HG02642 (cell line): ENCODE data around the gene SCUBE3.

ENCODE experiments used
- ATAC-seq: cut with Tn5 transposase; IDR thresholded peaks from one replicate; pipeline ENCODE4 v1.9.1; 2021; ENCODE audit warnings: mild to moderate bottlenecking; ENCODE audit not compliant: unreplicated experiment, poor library complexity

The SCUBE3 gene

DNA sequence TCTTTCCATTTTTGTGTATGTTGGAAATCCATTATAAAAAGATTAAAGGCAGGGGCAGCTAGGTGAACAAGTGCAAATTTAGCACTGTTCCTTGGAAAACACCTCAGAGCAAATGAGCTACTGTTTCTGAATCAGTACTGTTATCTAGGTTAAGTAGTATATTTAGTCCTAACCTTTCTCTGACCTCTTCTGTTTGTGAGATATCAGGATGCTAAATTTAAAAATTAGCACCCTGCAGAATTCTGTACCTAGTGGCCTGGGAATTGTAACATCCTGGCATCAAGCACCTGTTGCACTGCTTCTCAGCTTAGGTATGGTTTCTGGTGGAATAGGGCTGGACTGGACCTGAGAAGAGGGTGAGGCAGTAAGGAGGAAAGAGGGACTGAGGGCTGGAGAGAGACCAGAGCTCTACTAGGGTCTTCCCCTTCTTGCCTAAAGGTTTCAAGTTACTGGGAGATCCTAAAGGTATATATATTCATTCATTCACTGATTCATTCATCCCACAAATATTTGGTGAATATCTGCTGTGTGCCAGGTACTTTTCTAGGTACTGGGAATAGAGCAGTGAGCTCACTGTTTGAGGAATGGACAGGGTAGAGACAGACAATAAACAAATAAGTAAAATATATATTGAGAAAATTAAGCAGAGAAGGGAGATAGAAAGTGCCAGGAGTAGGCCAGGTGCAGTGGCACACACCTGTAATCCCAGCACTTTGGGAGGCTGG, 51.0 kb downstream of the SCUBE3 start:
- ATAC-seq, result no peak

DNA sequence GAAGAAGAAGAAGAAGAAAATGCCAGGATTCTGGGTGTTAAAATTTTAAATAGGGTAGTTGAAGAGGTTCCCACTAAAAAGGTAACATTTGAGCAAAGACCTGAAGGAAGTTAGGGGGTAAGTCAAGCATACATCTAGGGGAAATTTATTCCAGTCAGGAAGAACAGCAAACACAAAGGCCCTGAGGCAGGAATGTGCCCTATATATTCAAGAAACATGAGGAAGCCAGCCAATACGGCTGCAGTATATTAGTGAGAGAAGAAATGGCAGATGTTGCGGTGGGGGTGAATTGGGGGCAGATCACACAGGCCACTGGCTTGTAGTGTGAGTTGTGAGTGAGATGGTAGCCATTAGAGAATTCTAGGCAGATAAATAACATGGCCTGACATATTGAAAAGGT, 51.8 kb downstream of the SCUBE3 start:
- ATAC-seq, result no peak

DNA sequence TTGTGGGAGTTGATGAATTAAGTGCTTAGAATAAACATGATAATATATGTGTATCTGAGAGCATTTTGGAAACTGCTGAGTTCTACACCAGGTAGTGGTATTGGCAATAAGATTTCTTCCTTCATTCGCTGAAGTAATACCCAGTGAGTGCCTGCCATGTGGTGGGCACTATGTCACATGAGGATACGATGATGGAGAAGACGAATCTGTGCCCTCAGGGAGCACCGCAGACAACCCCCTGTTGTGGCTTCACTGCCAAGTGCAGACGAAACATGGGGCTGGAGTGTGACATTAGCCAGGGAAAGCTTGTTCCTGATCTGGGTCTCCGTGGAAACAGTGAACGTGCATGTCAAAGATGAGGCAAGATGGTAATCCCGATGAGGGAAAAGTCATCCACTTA, 53.7 kb downstream of the SCUBE3 start:
- no peak for ATAC-seq

DNA sequence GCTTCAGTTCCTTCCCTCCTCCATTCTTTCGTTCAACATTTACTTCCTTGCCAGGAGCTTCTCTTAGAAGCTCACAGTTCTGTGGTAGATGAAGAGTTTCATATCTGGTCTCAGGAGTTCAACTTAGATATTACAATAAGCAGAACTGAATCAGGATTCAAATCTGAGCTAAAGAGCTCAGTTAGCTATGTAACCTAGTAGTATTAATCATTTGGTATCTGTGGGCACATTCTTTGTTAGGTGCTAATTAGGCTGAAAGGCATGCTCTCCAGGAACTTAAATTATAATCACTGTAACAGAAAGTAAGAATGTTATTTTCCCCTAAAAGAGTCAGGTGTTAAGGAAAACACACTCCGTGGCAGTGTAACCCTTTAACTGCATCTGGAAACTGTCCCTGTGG, 54.1 kb downstream of the SCUBE3 start:
- ATAC-seq, result no peak

DNA sequence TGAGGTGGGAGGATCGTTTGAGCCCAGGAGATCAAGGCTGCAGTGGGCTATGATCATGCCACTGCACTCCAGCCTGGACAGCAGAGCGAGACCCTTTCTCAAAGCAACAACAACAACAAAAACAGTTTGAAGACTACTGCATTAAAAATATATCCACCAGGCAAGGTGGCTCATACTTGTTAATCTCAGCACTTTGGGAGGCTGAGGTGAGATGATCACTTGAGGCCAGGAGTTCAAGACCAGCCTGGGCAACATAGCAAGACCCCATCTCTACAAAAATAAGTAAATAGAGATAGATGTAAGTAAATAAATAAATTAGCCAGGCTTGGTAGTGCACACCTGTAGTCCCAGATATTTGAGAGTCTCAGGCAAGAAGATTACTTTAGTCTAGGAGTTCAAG, 58.2 kb downstream of the SCUBE3 start:
- ATAC-seq, result no peak

DNA sequence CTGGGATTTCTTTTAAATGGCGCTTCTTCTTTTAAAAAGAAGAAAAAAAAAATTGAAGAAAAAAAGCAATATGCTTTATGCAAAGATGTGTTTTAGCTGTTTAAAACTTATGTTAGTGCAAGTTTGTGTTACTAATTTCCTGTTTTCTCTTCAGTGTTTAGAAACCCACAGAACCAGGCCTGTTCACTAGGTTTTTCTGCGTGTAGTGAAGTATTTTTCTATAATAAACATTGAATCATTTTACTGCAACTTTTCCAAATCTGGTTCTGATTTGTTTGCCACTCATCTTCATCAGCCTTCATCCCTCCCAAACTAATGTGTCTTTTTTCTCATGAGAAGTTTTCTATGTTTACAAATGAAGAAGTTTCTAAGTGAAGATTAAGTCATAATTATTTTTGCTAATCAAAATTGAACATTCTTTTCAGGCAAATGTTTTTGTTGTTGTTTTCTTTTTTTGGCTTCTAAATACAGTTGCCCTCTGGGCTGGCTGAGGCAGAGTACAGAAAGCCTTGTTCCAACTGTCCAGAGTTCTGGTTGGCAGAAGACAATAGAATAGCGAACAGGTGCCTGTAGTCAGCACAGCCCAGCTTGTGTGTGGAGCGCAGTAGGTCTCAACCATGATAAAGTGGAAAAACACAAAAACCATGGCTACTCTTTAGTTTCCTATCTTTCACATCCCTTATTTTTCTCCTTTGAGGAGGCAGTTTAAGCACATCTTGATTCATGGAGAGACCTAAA, 60.2 kb downstream of the SCUBE3 start:
- no peak for ATAC-seq

DNA sequence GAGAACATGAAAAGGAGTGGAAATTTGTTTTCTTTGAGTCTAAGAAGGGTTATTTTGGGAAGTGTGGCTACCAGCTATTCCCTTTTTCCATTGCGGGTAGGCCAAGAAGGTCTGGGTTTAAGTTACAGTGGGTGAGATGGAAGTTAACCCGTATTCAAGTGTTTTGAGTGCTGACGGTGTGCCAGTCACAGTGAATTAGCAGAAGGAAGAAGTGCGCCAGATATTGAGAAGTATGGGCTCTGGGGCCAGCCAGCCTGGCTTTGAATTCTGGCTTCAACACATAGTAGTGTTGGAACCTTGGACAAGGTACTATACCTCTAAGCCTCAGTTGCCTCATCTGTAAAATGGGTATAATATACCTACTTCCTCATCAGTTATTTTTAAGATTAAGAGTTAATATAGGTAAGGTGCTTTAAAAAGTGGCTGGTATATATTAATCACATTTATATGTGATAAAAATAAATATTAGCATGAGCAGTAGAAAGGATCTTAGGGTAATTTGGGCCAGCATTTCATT, 62.0 kb downstream of the SCUBE3 start:
- no peak for ATAC-seq

DNA sequence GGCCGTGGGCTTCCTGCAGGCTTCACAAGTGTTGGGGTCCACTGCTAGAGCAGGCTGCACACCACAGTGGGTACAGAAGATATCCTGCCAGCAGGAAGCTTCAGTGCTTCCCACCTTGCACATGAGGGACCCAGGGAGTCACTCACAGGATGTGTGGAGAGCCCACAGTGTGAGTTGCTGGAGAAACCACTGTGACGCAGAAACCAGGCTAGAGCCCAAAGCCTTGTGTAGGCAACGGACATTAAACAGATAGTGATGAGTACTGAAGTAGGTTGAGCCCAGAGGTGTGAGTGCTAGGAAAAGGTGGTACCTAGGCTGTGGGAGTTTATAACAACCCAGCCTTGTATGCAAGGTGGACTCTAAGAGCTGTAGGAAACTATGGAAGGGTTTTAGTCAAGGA, 65.0 kb downstream of the SCUBE3 start:
- ATAC-seq, result no peak

DNA sequence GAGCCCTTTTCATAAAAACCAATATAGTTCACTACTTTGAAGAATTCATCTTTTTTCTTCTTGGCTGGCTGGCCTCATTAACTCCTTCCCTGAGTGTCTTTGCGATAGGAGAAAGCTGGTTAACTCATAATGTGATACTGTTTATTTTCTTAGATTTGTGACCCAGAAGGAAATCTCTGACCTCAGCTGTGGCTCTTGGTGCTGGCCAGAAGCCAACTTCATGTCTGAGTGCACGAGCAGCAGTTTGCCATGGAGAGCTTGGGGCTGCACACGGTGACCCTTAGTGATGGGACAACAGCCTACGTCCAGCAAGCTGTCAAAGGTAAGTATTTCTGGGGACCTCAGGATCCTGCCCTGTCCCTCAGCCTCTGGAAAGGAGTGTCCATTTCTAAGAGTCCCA, 67.1 kb downstream of the SCUBE3 start:
- ATAC-seq, result no peak

DNA sequence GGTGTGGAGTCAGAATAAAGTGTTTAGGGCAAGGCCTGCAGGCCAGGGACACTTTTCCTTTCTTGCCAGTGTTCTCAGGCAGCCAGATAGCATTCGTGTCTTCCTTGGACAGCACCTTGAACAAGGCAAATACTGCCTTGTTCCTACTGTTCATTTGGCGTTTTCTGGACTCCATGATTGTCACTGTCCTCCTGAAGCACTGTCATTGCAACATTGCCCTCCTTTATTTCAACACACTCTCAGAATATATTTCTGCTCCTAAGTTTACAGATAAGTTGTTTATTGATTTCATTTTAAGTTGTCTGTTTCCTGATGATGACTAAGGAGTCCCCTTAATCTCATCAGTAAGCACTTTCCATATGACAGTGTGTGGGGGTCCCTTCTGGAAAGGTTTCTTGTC, 68.7 kb downstream of the SCUBE3 start:
- no peak for ATAC-seq

DNA sequence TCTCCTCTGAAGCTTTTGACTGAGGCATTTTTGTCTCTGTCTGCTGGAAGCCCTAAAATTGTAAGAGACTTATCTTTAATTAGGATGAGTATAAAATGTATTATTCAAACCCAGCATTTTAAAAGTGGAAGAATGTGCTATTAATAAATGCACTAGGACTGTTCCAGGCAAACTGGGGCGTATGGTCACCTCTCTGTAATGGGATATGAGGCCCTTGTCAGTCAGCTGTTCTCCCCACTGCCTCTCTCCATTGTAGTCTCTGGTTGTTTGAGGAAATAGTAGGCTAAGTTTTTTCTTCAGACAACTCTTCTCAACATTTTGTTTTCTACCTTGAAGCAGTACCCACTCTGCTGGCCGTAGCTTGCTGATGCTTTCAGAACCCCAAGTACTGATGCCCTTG, 69.6 kb downstream of the SCUBE3 start:
- ATAC-seq, result no peak

DNA sequence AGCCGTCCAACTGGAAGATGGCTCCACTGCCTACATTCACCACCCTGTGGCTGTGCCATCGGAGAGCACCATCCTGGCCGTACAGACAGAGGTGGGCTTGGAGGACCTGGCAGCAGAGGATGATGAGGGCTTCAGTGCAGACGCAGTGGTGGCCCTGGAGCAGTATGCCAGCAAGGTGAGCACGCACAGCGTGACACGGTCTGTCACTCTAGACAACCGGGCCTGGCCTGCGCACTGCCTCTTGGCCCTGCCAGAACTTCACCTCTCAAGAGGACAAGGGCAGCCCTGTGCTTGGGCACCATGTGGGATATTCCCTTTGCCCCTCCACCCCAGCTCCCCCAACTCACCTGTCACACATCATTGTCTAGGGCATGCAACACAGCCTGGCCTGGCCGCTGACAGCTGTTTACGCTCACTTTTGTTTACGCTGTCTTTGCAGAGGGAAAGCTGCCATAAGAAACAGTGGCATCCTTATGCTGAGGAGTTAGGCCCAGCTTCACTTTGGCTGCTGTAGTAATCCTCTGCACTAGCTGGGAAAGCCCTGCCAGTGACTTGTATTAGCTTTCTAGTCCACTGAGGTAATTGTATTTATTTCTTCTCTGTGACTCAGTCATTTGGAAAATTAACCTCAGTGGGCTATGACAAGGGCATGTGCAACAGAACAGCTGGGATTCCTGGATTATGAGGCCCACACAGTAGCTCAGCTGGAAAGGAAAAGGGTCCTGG, 74.1 kb downstream of the SCUBE3 start:
- ATAC-seq, result no peak

DNA sequence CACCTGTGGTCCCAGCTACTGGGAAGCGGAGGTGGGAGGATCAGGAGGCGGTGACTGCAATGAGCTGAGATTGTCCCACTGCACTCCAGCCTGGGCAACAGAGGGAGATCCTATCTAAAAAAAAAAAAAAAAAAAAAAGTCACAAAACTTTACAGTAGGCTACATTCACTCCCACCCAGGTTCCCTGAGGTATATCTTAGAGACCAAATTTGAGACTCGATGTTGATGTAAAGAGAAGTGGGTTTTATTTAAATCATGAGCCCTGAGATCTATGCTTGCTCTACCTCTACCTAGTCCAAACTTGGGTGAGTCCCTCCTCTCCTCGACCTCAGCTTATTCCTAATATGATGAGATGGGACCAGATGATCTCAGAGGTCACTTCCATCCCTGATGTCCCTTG, 75.1 kb downstream of the SCUBE3 start:
- no peak for ATAC-seq

DNA sequence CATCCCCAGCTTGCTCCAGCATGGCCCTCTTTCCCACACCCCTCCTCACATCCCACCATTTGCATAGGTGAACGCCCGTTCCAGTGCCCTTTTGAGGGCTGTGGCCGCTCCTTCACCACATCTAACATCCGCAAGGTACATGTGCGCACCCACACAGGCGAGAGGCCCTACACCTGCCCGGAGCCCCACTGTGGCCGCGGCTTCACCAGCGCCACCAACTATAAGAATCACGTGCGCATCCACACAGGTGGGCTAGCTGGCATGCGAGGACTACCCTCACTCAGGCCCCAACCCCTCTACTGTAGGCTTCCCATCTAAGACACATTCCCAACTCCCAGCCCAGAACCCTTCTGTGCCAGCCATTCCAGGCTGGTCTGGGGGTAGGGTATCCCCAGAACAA, 77.7 kb downstream of the SCUBE3 start:
- no peak for ATAC-seq

DNA sequence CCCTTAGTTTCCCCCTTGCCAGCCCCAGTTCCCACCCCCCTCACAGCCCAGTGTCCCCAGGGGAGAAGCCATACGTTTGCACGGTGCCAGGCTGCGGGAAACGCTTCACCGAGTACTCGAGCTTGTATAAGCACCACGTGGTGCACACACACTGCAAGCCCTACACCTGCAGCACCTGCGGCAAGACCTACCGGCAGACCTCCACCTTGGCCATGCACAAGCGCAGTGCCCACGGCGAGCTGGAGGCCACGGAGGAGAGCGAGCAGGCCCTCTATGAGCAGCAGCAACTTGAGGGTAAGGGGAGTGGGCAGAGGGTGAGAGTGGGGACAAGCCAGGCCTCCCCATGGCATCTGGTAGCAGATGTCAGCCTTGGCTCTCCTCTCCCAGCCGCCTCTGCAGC, 78.7 kb downstream of the SCUBE3 start:
- ATAC-seq, result no peak

DNA sequence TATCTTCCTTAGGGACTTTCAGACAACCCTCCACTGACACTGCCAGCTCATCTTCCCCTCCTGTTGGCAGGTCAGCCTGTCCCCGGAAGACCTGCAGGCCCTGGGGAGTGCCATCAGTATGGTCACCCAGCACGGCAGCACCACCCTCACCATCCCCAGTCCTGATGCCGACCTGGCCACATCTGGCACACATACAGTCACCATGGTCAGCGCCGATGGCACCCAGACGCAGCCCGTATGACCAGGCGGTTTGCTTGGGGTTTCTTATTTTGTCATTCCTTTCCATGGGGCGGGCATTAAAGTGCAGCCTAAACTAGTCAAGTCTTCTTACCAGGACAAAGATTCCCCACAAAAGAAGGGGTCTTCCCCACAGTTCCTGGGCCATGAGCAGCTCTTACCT, 79.9 kb downstream of the SCUBE3 start:
- ATAC-seq, result no peak

DNA sequence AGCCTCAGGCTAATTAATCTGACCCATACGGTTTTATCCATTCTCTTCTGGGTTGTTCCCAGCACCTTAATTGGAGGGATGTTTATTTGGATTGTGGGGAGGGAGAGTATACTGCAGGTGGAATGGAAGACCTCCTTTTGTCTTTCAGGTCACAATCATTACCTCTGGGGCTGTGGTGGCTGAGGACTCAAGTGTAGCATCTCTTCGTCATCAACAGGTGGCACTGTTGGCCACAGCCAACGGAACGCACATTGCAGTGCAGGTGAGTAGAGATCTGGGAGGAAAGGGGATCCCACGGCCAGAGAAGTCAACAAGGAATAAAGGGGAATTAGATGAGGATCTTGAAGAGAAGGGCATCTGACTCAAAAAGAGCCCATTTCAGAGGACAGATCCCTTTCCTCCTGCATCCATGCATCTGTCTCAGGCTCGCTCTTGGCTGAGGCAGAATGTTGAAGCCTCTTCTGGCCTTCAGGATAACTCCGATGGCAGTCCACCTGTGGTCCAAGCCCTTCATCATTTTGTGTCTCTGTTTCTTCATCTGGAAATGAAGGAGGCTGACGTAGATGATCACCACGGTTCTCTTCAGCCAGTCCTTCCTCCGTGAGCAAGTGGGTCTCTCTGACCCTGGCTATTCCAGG, 80.7 kb downstream of the SCUBE3 start:
- ATAC-seq, result peak; percentile 29

DNA sequence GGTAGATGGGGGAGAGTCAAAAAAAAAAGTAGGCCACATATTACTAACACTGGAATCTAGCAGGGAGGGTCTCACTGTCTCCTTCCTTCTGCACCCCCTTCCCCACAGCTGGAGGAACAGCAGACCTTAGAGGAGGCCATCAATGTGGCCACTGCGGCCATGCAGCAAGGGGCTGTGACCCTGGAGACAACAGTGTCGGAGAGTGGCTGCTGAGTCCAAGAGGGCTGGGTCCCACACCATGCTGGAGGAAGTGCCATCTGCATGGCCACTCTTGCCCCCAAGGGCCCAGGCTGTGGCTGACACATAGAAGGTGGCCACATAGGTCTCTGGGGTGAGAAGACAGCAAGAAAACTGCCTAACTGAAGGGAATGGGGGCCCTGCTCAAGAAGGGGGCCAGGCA, 81.3 kb downstream of the SCUBE3 start:
- ATAC-seq, result no peak

DNA sequence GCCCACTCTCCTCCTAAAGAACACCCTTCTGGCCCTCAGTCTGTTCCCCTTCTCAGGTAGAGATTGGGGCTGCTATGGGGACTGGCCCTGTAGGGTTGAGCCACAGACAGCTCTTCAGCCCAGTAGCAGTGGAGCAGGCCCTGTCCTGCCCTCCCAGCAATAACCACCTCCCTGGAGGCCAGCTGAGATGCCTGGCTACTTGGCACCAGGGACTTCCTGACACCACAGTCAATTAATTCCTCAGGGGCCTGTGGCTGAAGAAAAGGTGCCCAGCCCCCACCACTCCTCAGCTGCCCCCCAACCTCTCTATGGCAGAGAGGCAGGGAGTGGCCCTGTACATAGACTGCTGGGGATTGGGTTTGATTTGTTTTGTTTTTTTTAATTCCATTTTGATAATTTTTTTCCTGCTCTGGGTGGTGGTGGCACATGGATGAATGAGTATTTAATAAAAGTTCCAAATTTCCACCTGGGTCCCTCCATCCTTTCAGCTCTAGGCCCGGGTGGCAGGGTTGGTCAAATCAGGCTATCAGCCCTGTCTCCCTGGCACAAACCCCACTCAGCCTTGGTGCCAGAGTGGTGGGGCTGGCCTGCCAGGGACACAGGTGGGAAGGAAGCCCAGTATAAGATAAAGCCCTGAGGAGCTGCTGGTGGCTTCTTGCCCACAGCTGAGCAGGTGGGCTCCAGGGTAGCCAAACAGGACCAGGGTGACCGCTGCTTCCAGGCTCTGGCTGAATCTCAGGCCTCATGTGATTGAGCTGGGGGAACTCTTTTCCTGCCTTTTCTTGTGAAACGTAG, 82.0 kb downstream of the SCUBE3 start:
- no peak for ATAC-seq
